ENCODE data around the gene COL23A1. TPM values are rescaled to one million over a fixed set of nuclear protein-coding genes. Genes with fewer than 3 reads are reported as not detected.

COL23A1 gene
- total RNA-seq, 1 donor from 2014 or later: 2.9 TPM

DNA sequence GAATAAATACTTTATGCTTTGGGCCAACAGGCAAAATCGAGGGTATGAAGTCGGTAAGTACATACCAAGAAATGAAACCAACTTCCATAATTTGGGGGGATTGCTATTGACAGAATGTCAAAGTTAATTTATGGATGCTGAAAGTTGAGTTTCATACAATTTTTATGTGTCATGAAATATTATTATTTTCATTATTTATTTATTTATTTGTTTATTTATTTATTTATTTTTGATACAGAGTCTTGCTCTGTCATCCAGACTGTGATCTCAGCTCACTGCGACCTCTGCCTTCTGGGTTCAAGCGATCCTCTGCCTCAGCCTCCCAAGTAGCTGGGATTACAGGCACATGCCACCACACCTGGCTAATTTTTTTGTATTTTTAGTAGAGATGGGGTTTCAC lies 398.5 kb downstream of the COL23A1 start:
- H3K4me3 Mint-ChIP-seq (ENCODE audit: unreplicated experiment): no peak overlapping the region
- peaks cover 4% of the 10 kb centered on the region for H3K36me3 Mint-ChIP-seq (ENCODE audit: unreplicated experiment)
- no peak overlapping the region for H3K27ac Mint-ChIP-seq (ENCODE audit: unreplicated experiment)
- H3K27me3 Mint-ChIP-seq (ENCODE audit: unreplicated experiment): peaks cover 3% of the 10 kb centered on the region
- DNase-seq: no peak
- H3K4me1 Mint-ChIP-seq (ENCODE audit: low read depth, unreplicated experiment): no peaks in the 10 kb centered on the region
- TF ChIP-seq, protein P1, sequence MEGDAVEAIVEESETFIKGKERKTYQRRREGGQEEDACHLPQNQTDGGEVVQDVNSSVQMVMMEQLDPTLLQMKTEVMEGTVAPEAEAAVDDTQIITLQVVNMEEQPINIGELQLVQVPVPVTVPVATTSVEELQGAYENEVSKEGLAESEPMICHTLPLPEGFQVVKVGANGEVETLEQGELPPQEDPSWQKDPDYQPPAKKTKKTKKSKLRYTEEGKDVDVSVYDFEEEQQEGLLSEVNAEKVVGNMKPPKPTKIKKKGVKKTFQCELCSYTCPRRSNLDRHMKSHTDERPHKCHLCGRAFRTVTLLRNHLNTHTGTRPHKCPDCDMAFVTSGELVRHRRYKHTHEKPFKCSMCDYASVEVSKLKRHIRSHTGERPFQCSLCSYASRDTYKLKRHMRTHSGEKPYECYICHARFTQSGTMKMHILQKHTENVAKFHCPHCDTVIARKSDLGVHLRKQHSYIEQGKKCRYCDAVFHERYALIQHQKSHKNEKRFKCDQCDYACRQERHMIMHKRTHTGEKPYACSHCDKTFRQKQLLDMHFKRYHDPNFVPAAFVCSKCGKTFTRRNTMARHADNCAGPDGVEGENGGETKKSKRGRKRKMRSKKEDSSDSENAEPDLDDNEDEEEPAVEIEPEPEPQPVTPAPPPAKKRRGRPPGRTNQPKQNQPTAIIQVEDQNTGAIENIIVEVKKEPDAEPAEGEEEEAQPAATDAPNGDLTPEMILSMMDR (IDR thresholded peaks at IDR 0.05; ENCODE audit: partially characterized antibody, unreplicated experiment): no peak
- peaks cover 4% of the 10 kb centered on the region for H3K9me3 Mint-ChIP-seq (ENCODE audit: unreplicated experiment)

DNA sequence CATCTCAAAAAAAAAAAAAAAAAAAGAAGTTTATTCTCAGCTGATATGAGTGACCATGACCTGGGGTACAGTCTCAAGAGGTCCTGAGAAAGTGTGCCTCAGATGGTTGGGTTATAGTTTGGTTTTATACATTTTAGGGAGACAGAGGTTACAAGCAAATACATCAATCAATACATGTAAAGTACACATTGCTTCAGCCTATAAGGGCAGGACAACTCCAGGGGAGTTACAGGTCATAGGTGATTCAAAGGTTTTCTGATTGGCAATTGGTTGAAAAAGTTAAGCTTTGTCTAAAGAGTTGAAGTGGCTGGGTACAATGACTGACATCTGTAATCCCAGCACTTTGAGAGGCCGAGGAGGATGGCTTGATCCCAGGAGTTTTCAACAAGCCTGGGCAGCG lies 400.8 kb downstream of the COL23A1 start:
- peaks cover 3% of the 10 kb centered on the region for H3K4me1 Mint-ChIP-seq (ENCODE audit: low read depth, unreplicated experiment)
- no peak overlapping the region for H3K27ac Mint-ChIP-seq (ENCODE audit: unreplicated experiment)
- no peak for DNase-seq
- H3K27me3 Mint-ChIP-seq (ENCODE audit: unreplicated experiment): peaks cover 3% of the 10 kb centered on the region
- TF ChIP-seq, protein P1 (IDR thresholded peaks at IDR 0.05; ENCODE audit: partially characterized antibody, unreplicated experiment): no peak
- peaks cover 4% of the 10 kb centered on the region for H3K36me3 Mint-ChIP-seq (ENCODE audit: unreplicated experiment)
- H3K4me3 Mint-ChIP-seq (ENCODE audit: unreplicated experiment): no peak overlapping the region
- peaks cover 4% of the 10 kb centered on the region for H3K9me3 Mint-ChIP-seq (ENCODE audit: unreplicated experiment)

Other genes with a start within 250 kb of the COL23A1 start
- gene CLK4, start 36.7 kb upstream of the COL23A1 start, total RNA-seq (ENCODE audit: unreplicated experiment): 29.4 TPM
- gene ZNF354A, start 140.3 kb upstream of the COL23A1 start, total RNA-seq (ENCODE audit: unreplicated experiment): 20.1 TPM

Measured in glutamatergic neuron (in vitro differentiated cells).